GM20000 (cell line): ENCODE results near the gene SOX14.
A peak's percentile ranks its signal among the peaks of the same experiment; 100 is the strongest.

ENCODE experiments used
- DNase-seq: peaks from one replicate; pipeline ENCODE4 v3.0.0; 2012; ENCODE audit warnings: low spot score
- CTCF ChIP-seq: IDR thresholded peaks from 2 replicates; pipeline ENCODE4 v1.5.1; 2012; ENCODE audit warnings: mild to moderate bottlenecking, control low read depth; ENCODE audit errors: extremely low read depth, missing control alignments

Gene SOX14

DNA sequence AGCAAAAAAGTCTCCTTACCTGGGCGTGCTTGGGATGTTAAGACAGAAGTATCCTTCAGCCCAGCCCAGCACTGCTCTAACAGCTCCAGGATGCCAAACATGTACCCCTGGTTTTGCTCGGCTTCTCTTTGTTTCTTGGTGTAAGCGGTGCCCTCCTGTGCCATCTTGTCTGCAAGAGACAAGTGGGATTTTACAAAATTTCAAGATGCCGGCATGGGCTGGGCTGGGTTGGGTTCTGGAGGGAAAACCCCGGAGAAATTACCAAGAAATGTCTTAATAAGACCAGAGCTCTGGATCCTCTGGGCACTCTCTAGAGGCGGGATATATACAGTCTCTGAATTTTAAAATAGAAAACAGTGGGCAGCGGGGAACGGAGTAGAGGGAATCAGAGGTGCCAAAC, 4.6 kb upstream of the SOX14 start:
- no peak for DNase-seq
- no peak for TF ChIP-seq CTCF

- no peak for TF ChIP-seq CTCF
- DNase-seq: no peak
These were observed 3.6 kb upstream of the SOX14 start for GRCh38 chr3:137760341-137761098.

- DNase-seq: no peak
- TF ChIP-seq CTCF: no peak
These were observed 3.0 kb upstream of the SOX14 start for GRCh38 chr3:137761099-137761562.

DNA sequence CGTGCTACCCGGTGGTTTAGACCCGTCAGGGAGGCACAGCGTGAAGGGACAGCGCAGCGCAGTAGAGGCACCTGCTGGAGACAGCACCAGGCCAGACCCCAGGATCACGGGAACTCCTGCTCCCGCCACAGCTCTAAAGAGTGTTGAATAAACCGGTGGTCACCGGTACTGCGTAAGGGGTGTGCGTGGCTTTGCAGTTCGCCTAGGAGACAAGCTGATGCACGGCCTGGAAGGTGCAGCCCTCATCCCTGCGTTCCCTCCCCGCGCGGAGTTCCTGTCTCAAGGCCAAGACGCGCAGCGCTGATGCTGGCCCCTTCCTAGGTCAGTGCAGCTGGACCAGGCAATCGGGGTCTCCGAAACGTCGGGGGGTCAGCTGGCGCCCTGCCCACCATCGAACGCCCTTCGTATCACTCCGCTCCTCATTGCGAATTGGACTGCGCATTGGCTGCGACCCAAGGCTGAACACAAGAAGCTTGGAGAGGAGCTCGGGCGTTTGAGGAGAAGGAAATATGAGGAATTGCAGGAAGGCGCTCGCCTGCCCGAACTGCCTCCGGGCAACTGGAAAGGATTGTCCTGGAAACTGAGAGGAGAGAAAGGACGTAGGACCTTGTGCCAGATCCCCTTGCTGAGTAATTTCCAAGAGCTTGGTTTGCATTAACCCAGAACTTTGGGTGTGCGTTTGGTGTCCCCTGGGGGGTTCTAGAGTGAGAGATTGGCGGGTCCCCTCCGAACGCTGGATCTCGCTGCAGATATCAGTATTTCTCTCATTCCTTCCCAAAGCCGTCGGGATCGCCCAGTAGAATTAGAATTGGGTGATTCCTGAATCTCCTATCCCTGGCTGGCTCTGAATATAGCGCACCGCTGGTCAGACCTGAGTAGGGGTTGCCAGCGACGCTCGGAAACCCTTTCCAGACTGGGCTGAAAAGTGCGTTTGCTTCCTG, 2.3 kb upstream of the SOX14 start:
- no peak for DNase-seq
- TF ChIP-seq CTCF: no peak

- TF ChIP-seq CTCF: no peak
- DNase-seq: no peak
These were observed 1.2 kb upstream of the SOX14 start for GRCh38 chr3:137762674-137763593.

DNA sequence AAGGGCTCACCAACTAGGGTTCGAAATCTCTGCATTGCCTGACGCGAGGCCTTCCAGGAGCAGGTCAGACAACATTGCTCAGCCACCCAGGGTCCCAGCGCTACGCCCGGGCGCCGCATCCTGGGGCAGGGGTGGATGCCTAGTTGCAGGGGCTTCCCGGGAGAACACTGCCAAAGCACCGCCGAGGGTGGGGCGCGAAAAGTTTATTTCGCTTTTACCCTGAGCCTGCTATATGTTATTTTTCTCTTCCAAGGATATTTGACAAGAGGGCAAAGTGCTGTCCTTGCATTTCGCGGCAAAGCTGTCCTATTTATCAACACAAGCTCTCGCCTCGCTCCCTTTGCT, 549 bp upstream of the SOX14 start:
- TF ChIP-seq CTCF: no peak
- peak; percentile 14 for DNase-seq
